Skeletal muscle tissue (tissue), 4 donors: Measurements from ENCODE around the gene IPO4. TPM values are rescaled to one million over a fixed set of nuclear protein-coding genes. Genes with fewer than 3 reads are reported as not detected.

Experiments used
- H3K27ac ChIP-seq: one replicate; pipeline ENCODE4 v1.7.0; 2013; ENCODE audit warnings: mild to moderate bottlenecking, low read depth, low read length, inconsistent platforms
- H3K27me3 ChIP-seq, 3 donors: one replicate each; pipeline ENCODE4 v1.7.0; 2013; ENCODE audit warnings: low read length in 3 of 3; ENCODE audit not compliant: control insufficient read depth in 3 of 3, insufficient read depth in 3 of 3
- H3K36me3 ChIP-seq, 3 donors: one replicate each; pipeline ENCODE4 v1.7.0; 2013; ENCODE audit warnings: low read length in 3 of 3; ENCODE audit not compliant: control insufficient read depth in 3 of 3, insufficient read depth in 3 of 3
- H3K4me1 ChIP-seq, 3 donors: one replicate each; pipeline ENCODE4 v1.7.0; 2013; ENCODE audit warnings: low read length in 3 of 3, mild to moderate bottlenecking in 3 of 3; ENCODE audit not compliant: control insufficient read depth in 3 of 3, insufficient read depth in 3 of 3
- H3K4me3 ChIP-seq, 3 donors: one replicate each; pipeline ENCODE4 v1.7.0; 2013; ENCODE audit warnings: low read length in 3 of 3
- H3K9ac ChIP-seq, 3 donors: one replicate each; pipeline ENCODE4 v1.7.0; 2013; ENCODE audit warnings: low read length in 3 of 3, mild to moderate bottlenecking in 3 of 3, moderate library complexity in 2 of 3, low read depth in 1 of 3
- H3K9me3 ChIP-seq, 3 donors: one replicate each; pipeline ENCODE4 v1.7.0; 2013; ENCODE audit warnings: low read length in 3 of 3; ENCODE audit not compliant: control insufficient read depth in 3 of 3
- total RNA-seq: library from RNA; depleted of rRNA; stranded (reverse); fragments of >200 nt; gene quantifications from one replicate; pipeline ENCODE4 v1.2.3, GENCODE V29; 2014
- donor health status: Osteomylitis.

Gene IPO4
- total RNA-seq, 1 donor from 2014 or later: 32.9 TPM

GRCh38 chr14:24150061-24150460 lies 38.6 kb downstream of the IPO4 start:
- peaks cover 38 to 53% (median 39%) of the 10 kb centered on the region in 3 donors for H3K36me3 ChIP-seq
- H3K27me3 ChIP-seq: no peaks in the 10 kb centered on the region
- no peak overlapping the region for H3K27ac ChIP-seq
- no peak overlapping the region for H3K4me3 ChIP-seq
- H3K9ac ChIP-seq: peak overlapping the region in 1 of 3 donors; percentile 8
- H3K9me3 ChIP-seq: no peaks in the 10 kb centered on the region
- peaks cover 24 to 35% (median 30%) of the 10 kb centered on the region in 3 donors for H3K4me1 ChIP-seq

- Histone ChIP-seq H3K9me3 (no peaks in the 10 kb centered on the region), H3K27ac (no peak overlapping the region), H3K36me3 (peaks cover 33 to 51% (median 35%) of the 10 kb centered on the region in 3 donors), H3K27me3 (no peaks in the 10 kb centered on the region), H3K9ac (no peak overlapping the region), H3K4me1 (peaks cover 25 to 38% (median 30%) of the 10 kb centered on the region in 3 donors), H3K4me3 (no peak overlapping the region)
Measured at GRCh38 chr14:24149302-24149969, 39.2 kb downstream of the IPO4 start.

GRCh38 chr14:24147761-24148428 lies 40.7 kb downstream of the IPO4 start:
- H3K4me1 ChIP-seq: peaks cover 30 to 50% (median 31%) of the 10 kb centered on the region in 3 donors
- H3K4me3 ChIP-seq: peak overlapping the region; percentile 90 to 97 (median 94)
- H3K9me3 ChIP-seq: no peaks in the 10 kb centered on the region
- H3K27ac ChIP-seq: peak overlapping the region; percentile 80
- H3K27me3 ChIP-seq: no peaks in the 10 kb centered on the region
- peaks cover 37 to 52% (median 39%) of the 10 kb centered on the region in 3 donors for H3K36me3 ChIP-seq
- peak overlapping the region; percentile 90 to 96 (median 91) for H3K9ac ChIP-seq

GRCh38 chr14:24146978-24147760 lies 41.4 kb downstream of the IPO4 start, which contains the start of gene RNF31:
TSS of gene RNF31 (plus strand) at chr14:24147498. CDS start at chr14:24147699, 201 bp downstream.
- Histone ChIP-seq H3K27ac (peak within 1 kb of the TSS; percentile 90), H3K4me1 (peaks cover 31 to 52% (median 31%) of the 10 kb centered on the region in 3 donors), H3K9me3 (no peaks in the 10 kb centered on the region), H3K9ac (peak within 1 kb of the TSS; percentile 90 to 96 (median 91)), H3K27me3 (no peaks in the 10 kb centered on the region), H3K36me3 (peaks cover 33 to 48% (median 36%) of the 10 kb centered on the region in 3 donors), H3K4me3 (peak within 1 kb of the TSS; percentile 90 to 97 (median 94))

- H3K9ac ChIP-seq: peak within 1 kb of the TSS; percentile 90 to 96 (median 91)
- H3K4me1 ChIP-seq: peaks cover 34 to 57% (median 36%) of the 10 kb centered on the region in 3 donors
- peak within 1 kb of the TSS; percentile 90 to 97 (median 94) for H3K4me3 ChIP-seq
- peak within 1 kb of the TSS; percentile 90 for H3K27ac ChIP-seq
- H3K36me3 ChIP-seq: peaks cover 27 to 41% (median 30%) of the 10 kb centered on the region in 3 donors
- H3K27me3 ChIP-seq: no peaks in the 10 kb centered on the region
- no peaks in the 10 kb centered on the region for H3K9me3 ChIP-seq
Measured at GRCh38 chr14:24146453-24146977, 42.1 kb downstream of the IPO4 start, which contains the start of gene PSME2. TSS of gene PSME2 (minus strand) at chr14:24146610. CDS start at chr14:24146581, 29 bp downstream.

- Histone ChIP-seq H3K27me3 (no peaks in the 10 kb centered on the region), H3K9me3 (no peaks in the 10 kb centered on the region), H3K4me3 (peak overlapping the region; percentile 85 to 97 (median 94)), H3K27ac (peak overlapping the region; percentile 90), H3K36me3 (peaks cover 20 to 35% (median 24%) of the 10 kb centered on the region in 3 donors), H3K9ac (peak overlapping the region; percentile 81 to 96 (median 91)), H3K4me1 (peaks cover 34 to 61% (median 36%) of the 10 kb centered on the region in 3 donors)
Measured at GRCh38 chr14:24145690-24146452, 42.7 kb downstream of the IPO4 start.

- peaks cover 34 to 67% (median 41%) of the 10 kb centered on the region in 3 donors for H3K4me1 ChIP-seq
- H3K4me3 ChIP-seq: peak overlapping the region in 1 of 3 donors; percentile 4
- peaks cover 14 to 28% (median 17%) of the 10 kb centered on the region in 3 donors for H3K36me3 ChIP-seq
- H3K9ac ChIP-seq: peak overlapping the region in 2 of 3 donors; percentile 81 to 96
- H3K9me3 ChIP-seq: no peaks in the 10 kb centered on the region
- peak overlapping the region; percentile 90 for H3K27ac ChIP-seq
- H3K27me3 ChIP-seq: no peaks in the 10 kb centered on the region
Measured at GRCh38 chr14:24145219-24145618, 43.4 kb downstream of the IPO4 start.

GRCh38 chr14:24144451-24144850 lies 44.2 kb downstream of the IPO4 start:
- no peak overlapping the region for H3K9ac ChIP-seq
- H3K36me3 ChIP-seq: peaks cover 9 to 23% (median 12%) of the 10 kb centered on the region in 3 donors
- no peak overlapping the region for H3K4me3 ChIP-seq
- no peak overlapping the region for H3K27ac ChIP-seq
- H3K4me1 ChIP-seq: peaks cover 39 to 68% (median 45%) of the 10 kb centered on the region in 3 donors
- no peaks in the 10 kb centered on the region for H3K27me3 ChIP-seq
- H3K9me3 ChIP-seq: no peaks in the 10 kb centered on the region

- Histone ChIP-seq H3K36me3 (peaks cover 16 to 24% (median 19%) of the 10 kb centered on the region in 3 donors), H3K9ac (no peak overlapping the region), H3K4me3 (no peak overlapping the region), H3K4me1 (peaks cover 46 to 70% (median 49%) of the 10 kb centered on the region in 3 donors), H3K9me3 (no peaks in the 10 kb centered on the region), H3K27me3 (no peaks in the 10 kb centered on the region), H3K27ac (no peak overlapping the region)
Measured at GRCh38 chr14:24143511-24143910, 45.1 kb downstream of the IPO4 start.
